ENCODE data around the gene KRT8.
"Not testable (repeated sequence)": the region's sequence is repeated elsewhere in the genome, so short reads cannot be mapped to it uniquely, and the experiment has no call there.

Gene KRT8

GRCh38 chr12:52901715-52902541, 2.9 kb downstream of the KRT8 start:
- no peak for DNase-seq (ENCODE audit: low read depth in 1 of 2, low spot score in 1 of 2)

- no peak for DNase-seq (ENCODE audit: low read depth in 1 of 2, low spot score in 1 of 2)
Measured at GRCh38 chr12:52900896-52901714, 3.8 kb downstream of the KRT8 start.

- no peak for DNase-seq (ENCODE audit: low read depth in 1 of 2, low spot score in 1 of 2)
Measured at GRCh38 chr12:52900166-52900895, 4.5 kb downstream of the KRT8 start.

GRCh38 chr12:52899338-52900035, 5.4 kb downstream of the KRT8 start:
- no peak for DNase-seq (ENCODE audit: low read depth in 1 of 2, low spot score in 1 of 2)

- no peak for DNase-seq (ENCODE audit: low read depth in 1 of 2, low spot score in 1 of 2)
Measured at GRCh38 chr12:52896190-52897100, 8.4 kb downstream of the KRT8 start.

GRCh38 chr12:52895726-52896189, 9.1 kb downstream of the KRT8 start:
- DNase-seq (ENCODE audit: low read depth in 1 of 2, low spot score in 1 of 2), result no peak

- no peak for DNase-seq (ENCODE audit: low read depth in 1 of 2, low spot score in 1 of 2)
Measured at GRCh38 chr12:52892974-52893373, 11.9 kb downstream of the KRT8 start.

GRCh38 chr12:52892207-52892852, 12.5 kb downstream of the KRT8 start:
- no peak for DNase-seq (ENCODE audit: low read depth in 1 of 2, low spot score in 1 of 2)

- no peak for DNase-seq (ENCODE audit: low read depth in 1 of 2, low spot score in 1 of 2)
Measured at GRCh38 chr12:52891044-52891443, 13.8 kb downstream of the KRT8 start.

GRCh38 chr12:52890417-52890816, 14.5 kb downstream of the KRT8 start:
- no peak for DNase-seq (ENCODE audit: low read depth in 1 of 2, low spot score in 1 of 2)

- peak; percentile 63 to 75 for DNase-seq (ENCODE audit: low read depth in 1 of 2, low spot score in 1 of 2)
Measured at GRCh38 chr12:52884526-52885293, 20.2 kb downstream of the KRT8 start.

GRCh38 chr12:52880499-52880898, 24.4 kb downstream of the KRT8 start:
- DNase-seq (ENCODE audit: low read depth in 1 of 2, low spot score in 1 of 2), result not testable (repeated sequence)

- DNase-seq (ENCODE audit: low read depth in 1 of 2, low spot score in 1 of 2), result peak; percentile 42 to 51
Measured at GRCh38 chr12:52879394-52880351, 25.2 kb downstream of the KRT8 start.

GRCh38 chr12:52878507-52879393, 26.1 kb downstream of the KRT8 start:
- DNase-seq (ENCODE audit: low read depth in 1 of 2, low spot score in 1 of 2), result no peak

- DNase-seq (ENCODE audit: low read depth in 1 of 2, low spot score in 1 of 2), result no peak
Measured at GRCh38 chr12:52877242-52877641, 27.6 kb downstream of the KRT8 start.

GRCh38 chr12:52876372-52876771, 28.5 kb downstream of the KRT8 start:
- DNase-seq (ENCODE audit: low read depth in 1 of 2, low spot score in 1 of 2), result no peak
